BJ (cell line): ENCODE results near the gene MYL12B. TPM values are rescaled to one million over a fixed set of nuclear protein-coding genes. Genes with fewer than 3 reads are reported as not detected.
"Not testable (repeated sequence)": the region's sequence is repeated elsewhere in the genome, so short reads cannot be mapped to it uniquely, and the experiment has no call there.

Experiments used
- CTCF ChIA-PET: fragments of 350-600 bp; formaldehyde crosslinking; extraction: SDS; loops from one replicate; lab custom pipeline; 2021; ENCODE audit warnings: antibody characterized with exemption, inconsistent platforms; lab: Yijun Ruan, JAX
- POLR2A ChIA-PET: fragments of 300-600 bp; sonication (Branson Sonifier 250); formaldehyde crosslinking; extraction: SDS; loops from one replicate; lab custom pipeline; 2021; ENCODE audit warnings: antibody characterized with exemption; lab: Charles Lee
- DNase-seq: peaks from one replicate; pipeline ENCODE4 v3.0.0-alpha.2; 2011; ENCODE audit warnings: low read depth
- H3K27me3 ChIP-seq: 2 replicates; pipeline ENCODE4 v1.6.0; 2011; ENCODE audit warnings: low read length; ENCODE audit not compliant: control insufficient read depth, insufficient read depth
- H3K36me3 ChIP-seq: 2 replicates; pipeline ENCODE4 v1.5.1; 2011; ENCODE audit warnings: low read length; ENCODE audit not compliant: control insufficient read depth, insufficient read depth
- H3K4me3 ChIP-seq: 2 replicates; pipeline ENCODE4 v1.5.1; 2011; ENCODE audit warnings: low read depth, mild to moderate bottlenecking, control low read depth, low read length
- CTCF ChIP-seq: IDR thresholded peaks from 2 replicates; pipeline ENCODE4 v1.5.1; 2011; ENCODE audit warnings: low read depth, mild to moderate bottlenecking, control low read depth, inconsistent platforms, low read length, moderate library complexity; ENCODE audit not compliant: insufficient read depth
- polyA plus RNA-seq: library from polyadenylated mRNA; depleted of rRNA; stranded (reverse); fragments of >200 nt; gene quantifications from 2 replicates; pipeline ENCODE4 v1.2.3, GENCODE V29; 2011

The MYL12B gene
- polyA plus RNA-seq, 1 experiment: 778 TPM

GRCh38 chr18:3269241-3269913 lies 7.4 kb downstream of the MYL12B start:
- POLR2A ChIA-PET: no interaction called here
- peaks cover 3% of the 10 kb centered on the region for H3K36me3 ChIP-seq
- no peak for TF ChIP-seq CTCF
- no peak overlapping the region for H3K4me3 ChIP-seq
- CTCF ChIA-PET: interaction anchor here (0.5 to 0.6 kb wide), 2 partner anchors 10 to 49 kb away, joined by 3 to 5 read pairs; no protein-coding TSS in a partner anchor
- H3K27me3 ChIP-seq: no peaks in the 10 kb centered on the region
- no peak for DNase-seq

- no peak for DNase-seq
- Histone ChIP-seq H3K27me3 (no peaks in the 10 kb centered on the region), H3K4me3 (no peak overlapping the region), H3K36me3 (peaks cover 7% of the 10 kb centered on the region)
- no peak for TF ChIP-seq CTCF
- POLR2A ChIA-PET: no interaction called here
- CTCF ChIA-PET: interaction anchor here (0.6 kb wide), 1 partner anchor 9 kb away, joined by 3 read pairs; no protein-coding TSS in a partner anchor
These were observed 8.0 kb downstream of the MYL12B start for GRCh38 chr18:3269914-3270299.

GRCh38 chr18:3273042-3273441 lies 11.1 kb downstream of the MYL12B start:
- DNase-seq: no peak
- Histone ChIP-seq H3K4me3 (no peak overlapping the region), H3K27me3 (no peaks in the 10 kb centered on the region), H3K36me3 (peaks cover 11% of the 10 kb centered on the region)
- TF ChIP-seq CTCF: no peak
- CTCF ChIA-PET: interaction anchor here (1.0 to 1.2 kb wide), 2 partner anchors 10 to 322 kb away, joined by 3 to 4 read pairs; no protein-coding TSS in a partner anchor
- POLR2A ChIA-PET: no interaction called here

- DNase-seq, H3K27me3 ChIP-seq, POLR2A ChIA-PET, H3K4me3 ChIP-seq: not testable (repeated sequence)
- peaks cover 11% of the 10 kb centered on the region for H3K36me3 ChIP-seq
- CTCF ChIA-PET: interaction anchor here (0.6 to 2.7 kb wide), 3 partner anchors 10 to 388 kb away, joined by 3 to 7 read pairs (median 7); no protein-coding TSS in a partner anchor
These were observed 15.8 kb downstream of the MYL12B start for GRCh38 chr18:3277643-3278213.

- Histone ChIP-seq H3K36me3 (peaks cover 6% of the 10 kb centered on the region), H3K4me3 (no peak overlapping the region), H3K27me3 (no peaks in the 10 kb centered on the region)
- DNase-seq: no peak
- CTCF ChIA-PET: interaction anchor here (0.6 to 8.6 kb wide), 8 partner anchors 10 to 541 kb away, joined by 3 to 82 read pairs (median 3); no protein-coding TSS in a partner anchor
- 0 out of 2 replicates have a peak, but pooled peaks have one; percentile 11 for TF ChIP-seq CTCF
- POLR2A ChIA-PET: no interaction called here
These were observed 17.6 kb downstream of the MYL12B start for GRCh38 chr18:3279201-3280185.
